ENCODE results near the gene ZSCAN20. TPM values are rescaled to one million over a fixed set of nuclear protein-coding genes. Genes with fewer than 3 reads are reported as not detected.

ZSCAN20 gene
- total RNA-seq, 1 donor from 2014 or later: 6.9 TPM

DNA sequence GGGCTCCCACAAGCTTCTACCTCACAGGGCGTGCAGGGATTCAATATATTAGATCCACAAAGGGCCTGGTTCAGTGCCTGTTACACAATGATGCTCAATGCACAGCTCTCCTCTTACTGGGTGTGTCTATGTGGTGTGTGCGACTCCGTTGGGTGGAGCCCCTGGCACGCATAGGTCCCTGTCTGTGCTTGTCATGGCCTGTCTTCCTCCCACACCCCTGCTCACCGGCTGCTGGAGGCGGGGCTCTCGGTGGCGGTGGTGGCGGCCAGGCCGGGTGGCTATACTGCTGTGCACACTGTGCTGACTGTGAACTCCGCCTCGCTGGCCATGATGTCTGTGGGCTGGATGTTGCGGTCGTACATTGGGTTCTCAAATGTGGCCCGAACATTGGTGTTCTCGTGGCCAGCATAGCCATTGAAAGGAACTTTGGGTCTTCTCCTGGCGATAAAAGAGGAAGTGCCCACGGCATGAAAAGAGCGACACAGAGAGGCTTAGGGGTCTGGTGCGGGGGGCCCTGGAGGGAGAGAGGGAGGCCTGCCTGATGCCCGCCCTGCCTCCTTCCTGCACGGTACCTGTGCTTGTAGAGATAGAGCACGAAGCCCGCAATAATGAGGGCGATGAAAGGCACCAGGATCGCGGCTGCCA lies 46.9 kb downstream of the ZSCAN20 start:
- no peaks in the 10 kb centered on the region for H3K27me3 ChIP-seq (ENCODE audit: insufficient read depth, low read length)
- H2AFZ ChIP-seq (ENCODE audit: low read depth, low read length): no peak overlapping the region
- H3K36me3 ChIP-seq (ENCODE audit: insufficient read depth, low read length): peaks cover 3% of the 10 kb centered on the region
- H3K4me3 ChIP-seq (ENCODE audit: insufficient read depth, low read depth, low read length): no peak overlapping the region
- no peak overlapping the region for H3K9ac ChIP-seq (ENCODE audit: low read length)
- Mint-ChIP-seq H3K9me3 (ENCODE audit: unreplicated experiment) (peaks cover 5% of the 10 kb centered on the region), H3K36me3 (ENCODE audit: low read depth, unreplicated experiment) (peaks cover 18% of the 10 kb centered on the region), H3K4me1 (ENCODE audit: low read depth, unreplicated experiment) (no peaks in the 10 kb centered on the region), H3K27me3 (ENCODE audit: low read depth, unreplicated experiment) (peaks cover 16% of the 10 kb centered on the region), H3K4me3 (ENCODE audit: unreplicated experiment) (no peak overlapping the region), H3K27ac (ENCODE audit: unreplicated experiment) (no peak overlapping the region)
- H3K4me1 ChIP-seq (ENCODE audit: insufficient read depth, low read length): no peaks in the 10 kb centered on the region
- FAIRE-seq (no peak), DNase-seq (ENCODE audit: low read depth) (no peak)
- H3K9me3 ChIP-seq (ENCODE audit: insufficient read depth, low read depth, low read length): no peaks in the 10 kb centered on the region
- TF ChIP-seq, protein P1, sequence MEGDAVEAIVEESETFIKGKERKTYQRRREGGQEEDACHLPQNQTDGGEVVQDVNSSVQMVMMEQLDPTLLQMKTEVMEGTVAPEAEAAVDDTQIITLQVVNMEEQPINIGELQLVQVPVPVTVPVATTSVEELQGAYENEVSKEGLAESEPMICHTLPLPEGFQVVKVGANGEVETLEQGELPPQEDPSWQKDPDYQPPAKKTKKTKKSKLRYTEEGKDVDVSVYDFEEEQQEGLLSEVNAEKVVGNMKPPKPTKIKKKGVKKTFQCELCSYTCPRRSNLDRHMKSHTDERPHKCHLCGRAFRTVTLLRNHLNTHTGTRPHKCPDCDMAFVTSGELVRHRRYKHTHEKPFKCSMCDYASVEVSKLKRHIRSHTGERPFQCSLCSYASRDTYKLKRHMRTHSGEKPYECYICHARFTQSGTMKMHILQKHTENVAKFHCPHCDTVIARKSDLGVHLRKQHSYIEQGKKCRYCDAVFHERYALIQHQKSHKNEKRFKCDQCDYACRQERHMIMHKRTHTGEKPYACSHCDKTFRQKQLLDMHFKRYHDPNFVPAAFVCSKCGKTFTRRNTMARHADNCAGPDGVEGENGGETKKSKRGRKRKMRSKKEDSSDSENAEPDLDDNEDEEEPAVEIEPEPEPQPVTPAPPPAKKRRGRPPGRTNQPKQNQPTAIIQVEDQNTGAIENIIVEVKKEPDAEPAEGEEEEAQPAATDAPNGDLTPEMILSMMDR (IDR thresholded peaks at IDR 0.05; ENCODE audit: insufficient read depth, low read depth, low read length): no peak
- TF ChIP-seq EZH2 (IDR thresholded peaks at IDR 0.05; ENCODE audit: insufficient read depth, low read length): no peak
- H3K4me2 ChIP-seq (ENCODE audit: low read length): no peak overlapping the region
- H3K27ac ChIP-seq (ENCODE audit: low read depth, low read length): no peak overlapping the region
- no peaks in the 10 kb centered on the region for H4K20me1 ChIP-seq (ENCODE audit: insufficient read depth, low read length)
- no peaks in the 10 kb centered on the region for H3K79me2 ChIP-seq (ENCODE audit: insufficient read depth, low read length)

DNA sequence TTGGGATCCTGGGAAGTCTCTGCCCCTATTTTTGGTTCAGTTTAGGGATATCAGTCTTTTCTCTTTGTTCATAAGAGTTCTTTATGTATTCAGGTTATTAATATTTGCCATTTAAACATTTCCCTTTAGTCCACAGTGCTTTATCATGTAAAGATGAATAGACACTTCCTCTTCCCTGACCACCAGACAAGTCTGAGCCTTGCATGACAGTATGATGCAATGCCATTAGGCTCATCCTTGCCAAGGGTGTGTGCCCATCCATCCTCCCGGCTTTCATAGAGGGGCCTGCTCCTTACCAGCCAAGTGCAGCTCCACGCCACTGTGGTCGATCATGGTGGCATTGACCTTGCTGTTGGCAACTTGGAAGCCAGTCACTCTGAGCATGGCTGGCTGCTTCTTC lies 52.1 kb downstream of the ZSCAN20 start:
- Mint-ChIP-seq H3K27me3 (ENCODE audit: low read depth, unreplicated experiment) (peaks cover 10% of the 10 kb centered on the region), H3K4me1 (ENCODE audit: low read depth, unreplicated experiment) (no peaks in the 10 kb centered on the region), H3K4me3 (ENCODE audit: unreplicated experiment) (no peak overlapping the region), H3K36me3 (ENCODE audit: low read depth, unreplicated experiment) (peaks cover 19% of the 10 kb centered on the region), H3K27ac (ENCODE audit: unreplicated experiment) (no peak overlapping the region), H3K9me3 (ENCODE audit: unreplicated experiment) (peaks cover 3% of the 10 kb centered on the region)
- no peak overlapping the region for H3K27ac ChIP-seq (ENCODE audit: low read depth, low read length)
- H3K36me3 ChIP-seq (ENCODE audit: insufficient read depth, low read length): no peaks in the 10 kb centered on the region
- no peaks in the 10 kb centered on the region for H3K9me3 ChIP-seq (ENCODE audit: insufficient read depth, low read depth, low read length)
- no peak overlapping the region for H2AFZ ChIP-seq (ENCODE audit: low read depth, low read length)
- TF ChIP-seq, protein P1 (IDR thresholded peaks at IDR 0.05; ENCODE audit: insufficient read depth, low read depth, low read length): no peak
- TF ChIP-seq EZH2 (IDR thresholded peaks at IDR 0.05; ENCODE audit: insufficient read depth, low read length): no peak
- H3K27me3 ChIP-seq (ENCODE audit: insufficient read depth, low read length): no peaks in the 10 kb centered on the region
- no peaks in the 10 kb centered on the region for H3K79me2 ChIP-seq (ENCODE audit: insufficient read depth, low read length)
- H3K4me1 ChIP-seq (ENCODE audit: insufficient read depth, low read length): no peaks in the 10 kb centered on the region
- DNase-seq (ENCODE audit: low read depth): no peak
- FAIRE-seq: no peak
- no peak overlapping the region for H3K4me2 ChIP-seq (ENCODE audit: low read length)
- no peak overlapping the region for H3K9ac ChIP-seq (ENCODE audit: low read length)
- H4K20me1 ChIP-seq (ENCODE audit: insufficient read depth, low read length): no peaks in the 10 kb centered on the region
- H3K4me3 ChIP-seq (ENCODE audit: insufficient read depth, low read depth, low read length): no peak overlapping the region

DNA sequence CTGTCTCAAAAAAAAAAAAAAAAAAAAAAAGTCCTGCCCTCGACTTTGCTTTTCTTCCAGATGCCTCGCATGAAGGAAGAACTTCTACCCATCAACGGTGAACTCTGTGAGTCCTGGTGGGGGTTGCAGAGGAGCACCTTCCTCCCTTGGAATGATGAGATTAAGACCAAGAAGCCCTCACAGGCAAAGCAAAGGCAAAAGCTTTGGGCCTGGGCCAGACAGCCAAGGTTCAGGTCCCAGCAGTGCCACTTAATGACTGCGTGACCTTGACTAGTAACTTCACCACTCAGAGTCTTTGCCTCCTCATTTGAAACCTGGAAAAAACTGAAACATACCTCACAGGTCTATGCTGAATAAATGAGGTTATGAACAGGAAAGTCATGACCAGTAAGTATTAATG lies 55.5 kb downstream of the ZSCAN20 start:
- no peaks in the 10 kb centered on the region for H3K9me3 ChIP-seq (ENCODE audit: insufficient read depth, low read depth, low read length)
- H3K79me2 ChIP-seq (ENCODE audit: insufficient read depth, low read length): no peaks in the 10 kb centered on the region
- no peak overlapping the region for H3K27ac ChIP-seq (ENCODE audit: low read depth, low read length)
- no peaks in the 10 kb centered on the region for H3K36me3 ChIP-seq (ENCODE audit: insufficient read depth, low read length)
- H3K4me3 ChIP-seq (ENCODE audit: insufficient read depth, low read depth, low read length): no peak overlapping the region
- H3K27me3 ChIP-seq (ENCODE audit: insufficient read depth, low read length): no peaks in the 10 kb centered on the region
- H2AFZ ChIP-seq (ENCODE audit: low read depth, low read length): no peak overlapping the region
- no peak overlapping the region for H3K9ac ChIP-seq (ENCODE audit: low read length)
- FAIRE-seq: no peak
- no peak overlapping the region for H3K27ac Mint-ChIP-seq (ENCODE audit: unreplicated experiment)
- peaks cover 13% of the 10 kb centered on the region for H3K36me3 Mint-ChIP-seq (ENCODE audit: low read depth, unreplicated experiment)
- H3K4me1 ChIP-seq (ENCODE audit: insufficient read depth, low read length): no peaks in the 10 kb centered on the region
- peaks cover 4% of the 10 kb centered on the region for H3K9me3 Mint-ChIP-seq (ENCODE audit: unreplicated experiment)
- H4K20me1 ChIP-seq (ENCODE audit: insufficient read depth, low read length): no peaks in the 10 kb centered on the region
- no peak overlapping the region for H3K4me3 Mint-ChIP-seq (ENCODE audit: unreplicated experiment)
- no peaks in the 10 kb centered on the region for H3K4me1 Mint-ChIP-seq (ENCODE audit: low read depth, unreplicated experiment)
- no peak overlapping the region for H3K4me2 ChIP-seq (ENCODE audit: low read length)
- TF ChIP-seq, protein P1 (IDR thresholded peaks at IDR 0.05; ENCODE audit: insufficient read depth, low read depth, low read length): no peak
- peaks cover 4% of the 10 kb centered on the region for H3K27me3 Mint-ChIP-seq (ENCODE audit: low read depth, unreplicated experiment)
- no peak for DNase-seq (ENCODE audit: low read depth)

Data from astrocyte (in vitro differentiated cells and primary cell).